GM15510 (cell line): Measurements from ENCODE around the gene UQCC2.

Source experiments
- POLR2A ChIP-seq: IDR thresholded peaks from 3 replicates; pipeline ENCODE4 v1.6.1; 2011; ENCODE audit warnings: borderline replicate concordance; ENCODE audit not compliant: insufficient read length; ENCODE audit errors: extremely low read depth

The UQCC2 gene

GRCh38 chr6:33686981-33687975 is 24.2 kb downstream of the UQCC2 start:
- TF ChIP-seq POLR2A: no peak

GRCh38 chr6:33686225-33686924 is 25.1 kb downstream of the UQCC2 start:
- no peak for TF ChIP-seq POLR2A

DNA sequence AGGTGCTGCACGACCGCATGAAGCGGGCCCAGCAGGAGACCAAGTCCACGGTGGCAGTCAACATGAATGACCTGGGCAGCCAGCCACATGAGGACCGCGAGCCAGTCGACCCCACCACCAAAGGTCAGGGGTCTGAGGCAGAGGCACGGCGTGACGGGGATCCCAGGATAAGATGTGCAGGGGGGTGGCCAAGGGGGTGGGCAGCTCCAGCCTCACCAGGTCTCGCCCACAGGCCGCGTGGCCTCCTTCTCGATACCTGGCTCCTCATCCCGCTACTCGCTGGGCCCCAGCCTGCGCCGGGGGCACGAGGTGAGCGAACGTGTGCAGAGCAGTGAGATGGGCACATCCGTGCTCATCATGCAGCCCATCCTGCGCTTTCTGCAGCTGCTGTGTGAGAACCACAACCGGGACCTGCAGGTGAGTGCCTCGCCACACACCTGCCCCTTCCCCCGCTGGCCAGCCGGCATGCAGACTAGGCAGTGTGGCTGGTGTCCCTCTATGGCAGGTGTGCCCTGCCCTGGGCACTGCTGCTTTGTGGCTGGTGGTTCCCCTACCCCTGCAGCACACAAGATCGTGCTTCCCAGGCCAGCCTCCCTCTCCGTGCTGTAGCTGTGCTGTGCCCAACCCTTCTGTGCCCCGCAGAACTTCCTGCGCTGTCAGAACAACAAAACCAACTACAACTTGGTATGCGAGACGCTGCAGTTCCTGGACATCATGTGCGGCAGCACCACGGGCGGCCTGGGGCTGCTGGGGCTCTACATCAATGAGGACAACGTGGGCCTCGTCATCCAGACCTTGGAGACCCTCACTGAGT is 25.9 kb downstream of the UQCC2 start:
- no peak for TF ChIP-seq POLR2A

DNA sequence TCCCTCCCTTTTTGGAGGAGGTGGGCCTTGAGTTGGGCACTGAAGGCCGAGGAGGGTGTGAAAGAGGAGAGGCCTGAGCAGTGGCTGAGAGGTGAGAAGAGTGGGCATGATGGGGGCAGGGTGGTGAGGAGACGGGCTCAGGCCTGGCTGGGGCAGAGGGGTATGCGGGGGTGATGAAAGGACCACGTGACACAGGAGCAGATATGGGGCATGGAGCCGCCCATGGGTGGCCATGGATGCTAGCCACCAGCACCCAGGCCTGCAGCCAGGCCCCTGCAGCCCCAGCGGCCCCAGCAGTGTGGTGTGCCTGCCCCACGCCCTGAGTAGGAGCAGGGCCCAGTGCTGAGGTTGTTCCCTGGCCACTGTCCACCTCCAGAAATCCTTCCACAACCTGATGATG is 26.5 kb downstream of the UQCC2 start:
- TF ChIP-seq POLR2A: no peak

- no peak for TF ChIP-seq POLR2A
These were observed 27.0 kb downstream of the UQCC2 start for GRCh38 chr6:33684428-33684896.

DNA sequence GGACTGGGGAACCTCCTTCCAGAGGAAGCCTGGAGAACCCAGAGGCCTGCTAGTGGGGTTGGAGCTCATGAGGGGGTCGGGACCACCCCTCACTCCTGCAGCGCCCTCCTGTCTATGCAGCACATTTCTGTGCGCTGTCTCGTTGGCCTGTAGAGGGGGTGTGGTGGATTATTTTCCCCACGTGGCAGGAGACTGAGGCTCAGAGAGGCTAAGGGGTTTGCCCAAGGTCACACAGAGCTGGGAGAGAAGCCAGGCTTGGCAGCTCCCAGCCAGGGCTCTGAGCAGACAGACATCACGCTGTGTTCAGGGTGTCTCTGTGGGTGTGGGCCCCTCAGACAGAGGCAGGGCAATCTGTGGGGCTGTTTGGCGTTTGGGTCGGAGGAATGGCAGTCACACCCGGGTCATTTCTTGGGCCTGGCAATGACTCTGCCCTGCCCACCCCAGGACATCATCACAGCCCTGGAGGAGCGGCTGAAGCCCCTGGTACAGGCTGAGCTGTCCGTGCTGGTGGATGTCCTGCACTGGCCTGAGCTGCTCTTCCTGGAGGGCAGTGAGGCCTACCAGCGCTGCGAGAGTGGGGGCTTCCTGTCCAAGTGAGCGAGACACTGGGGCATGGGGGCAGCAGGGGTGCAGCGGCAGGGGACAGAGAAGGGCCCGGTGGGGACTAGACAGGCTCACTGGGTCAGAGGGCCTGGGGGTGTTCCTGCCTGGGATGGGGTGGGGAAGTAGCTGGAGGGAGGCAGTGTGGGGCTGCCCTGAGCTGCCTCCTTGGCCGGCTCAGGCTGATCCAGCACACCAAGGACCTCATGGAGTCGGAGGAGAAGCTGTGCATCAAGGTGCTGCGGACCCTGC is 27.7 kb downstream of the UQCC2 start:
- TF ChIP-seq POLR2A: no peak

GRCh38 chr6:33683051-33683571 is 28.4 kb downstream of the UQCC2 start:
- TF ChIP-seq POLR2A: no peak

GRCh38 chr6:33682341-33682740 is 29.2 kb downstream of the UQCC2 start:
- TF ChIP-seq POLR2A: no peak

DNA sequence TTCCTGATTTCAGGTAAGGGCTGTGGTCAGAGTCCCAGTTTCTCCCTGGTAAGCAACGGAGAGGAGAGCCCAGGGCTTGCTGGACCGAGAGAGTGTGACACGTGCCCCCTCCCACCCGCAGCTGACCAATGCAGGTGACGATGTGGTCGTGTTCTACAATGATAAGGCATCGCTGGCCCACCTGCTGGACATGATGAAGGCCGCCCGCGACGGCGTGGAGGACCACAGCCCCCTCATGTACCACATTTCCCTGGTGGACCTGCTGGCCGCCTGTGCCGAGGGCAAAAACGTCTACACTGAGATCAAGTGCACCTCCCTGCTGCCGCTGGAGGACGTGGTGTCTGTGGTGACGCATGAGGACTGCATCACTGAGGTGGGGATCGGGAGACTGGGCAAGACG is 31.7 kb downstream of the UQCC2 start:
- no peak for TF ChIP-seq POLR2A

DNA sequence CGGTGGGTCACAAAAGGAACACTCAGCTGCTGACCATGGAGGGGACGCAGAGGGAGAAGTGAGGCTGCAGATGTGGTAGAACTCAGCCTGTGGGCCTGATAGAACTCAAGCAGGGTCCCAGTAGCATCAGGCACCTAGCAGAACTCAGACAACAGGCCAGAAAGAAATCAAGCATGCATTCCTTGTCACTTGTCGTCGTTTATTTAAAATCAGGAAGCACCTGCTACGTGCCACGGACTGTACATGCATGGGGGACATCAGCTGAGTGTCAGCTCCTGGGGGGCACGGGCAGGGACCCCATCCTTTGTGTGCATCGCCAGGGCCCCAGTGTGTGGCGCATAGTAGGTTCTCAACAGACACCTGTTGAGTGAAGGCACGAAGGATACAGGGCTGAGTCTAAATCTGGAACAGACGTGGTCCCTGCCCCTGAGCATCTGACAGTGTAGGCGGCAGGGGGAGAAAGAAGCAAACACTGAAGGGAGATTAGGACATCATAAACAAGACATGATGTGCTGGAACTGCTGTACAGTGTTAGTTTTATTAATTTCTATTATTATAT is 32.5 kb downstream of the UQCC2 start:
- no peak for TF ChIP-seq POLR2A

DNA sequence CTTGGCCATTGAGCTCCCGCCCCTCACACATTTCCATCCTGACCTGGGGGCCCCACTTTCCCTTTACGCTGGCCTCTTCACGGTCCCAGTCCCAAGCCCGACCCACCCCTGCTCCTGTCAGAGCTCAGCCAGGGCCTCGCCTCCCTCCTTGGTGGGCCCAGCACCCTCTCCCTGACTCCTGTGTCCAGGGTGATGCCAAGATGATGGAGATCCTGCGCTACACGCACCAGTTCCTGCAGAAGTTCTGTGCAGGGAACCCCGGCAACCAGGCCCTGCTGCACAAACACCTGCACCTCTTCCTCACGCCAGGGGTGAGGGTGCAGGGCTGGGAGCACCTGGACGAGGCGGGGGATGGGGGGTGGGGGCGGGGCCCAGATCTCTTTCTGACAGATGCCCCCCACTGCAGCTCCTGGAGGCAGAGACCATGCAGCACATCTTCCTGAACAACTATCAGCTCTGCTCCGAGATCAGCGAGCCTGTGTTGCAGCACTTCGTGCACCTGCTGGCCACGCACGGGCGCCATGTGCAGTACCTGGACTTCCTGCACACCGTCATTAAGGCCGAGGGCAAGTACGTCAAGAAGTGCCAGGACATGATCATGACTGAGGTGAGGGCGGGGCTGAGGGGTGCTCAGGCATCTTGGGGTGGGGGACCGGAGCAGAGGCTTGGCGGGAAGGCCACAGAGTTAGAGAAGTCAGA is 33.1 kb downstream of the UQCC2 start:
- TF ChIP-seq POLR2A: no peak

DNA sequence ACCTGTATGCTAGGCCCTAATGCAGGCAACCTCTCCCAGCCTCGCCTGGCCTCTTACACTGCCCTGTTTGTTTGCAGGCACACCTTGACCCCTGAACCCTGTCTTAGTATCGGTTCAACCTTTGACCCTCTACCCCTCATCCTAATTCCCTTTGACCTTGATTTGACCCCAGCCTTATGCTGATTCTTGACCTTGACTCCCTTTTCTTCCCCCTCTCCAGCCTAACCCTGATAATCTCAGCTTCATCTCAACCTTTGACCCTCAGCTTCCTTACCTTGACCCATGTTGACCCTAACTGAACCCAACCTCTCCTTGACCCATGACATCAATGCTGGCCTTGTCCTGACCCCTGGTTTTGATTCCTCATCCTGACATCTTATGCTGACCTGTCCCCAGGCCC is 33.8 kb downstream of the UQCC2 start:
- no peak for TF ChIP-seq POLR2A

- no peak for TF ChIP-seq POLR2A
These were observed 34.3 kb downstream of the UQCC2 start for GRCh38 chr6:33677143-33677660.

- no peak for TF ChIP-seq POLR2A
These were observed 34.9 kb downstream of the UQCC2 start for GRCh38 chr6:33676416-33677142.
